Duodenal mucosa (tissue), 2 donors: Measurements from ENCODE around the gene EPB41.
A peak's percentile ranks its signal among the peaks of the same experiment; 100 is the strongest.
"Not testable (repeated sequence)": the region's sequence is repeated elsewhere in the genome, so short reads cannot be mapped to it uniquely, and the experiment has no call there.

Experiments
- H3K27ac ChIP-seq: one replicate; pipeline ENCODE4 v1.7.0; 2013; ENCODE audit warnings: low read depth, low read length
- H3K27me3 ChIP-seq, 2 donors: one replicate each; pipeline ENCODE4 v1.7.0; 2013; ENCODE audit warnings: low read length in 2 of 2, control low read depth in 1 of 2; ENCODE audit not compliant: insufficient read depth in 2 of 2, control insufficient read depth in 1 of 2
- H3K36me3 ChIP-seq, 2 donors: one replicate each; pipeline ENCODE4 v1.7.0; 2013; ENCODE audit warnings: low read length in 2 of 2, control low read depth in 1 of 2; ENCODE audit not compliant: insufficient read depth in 2 of 2, control insufficient read depth in 1 of 2
- H3K4me1 ChIP-seq, 2 donors: one replicate each; pipeline ENCODE4 v1.7.0; 2013; ENCODE audit warnings: low read length in 2 of 2, control low read depth in 1 of 2; ENCODE audit not compliant: insufficient read depth in 2 of 2, control insufficient read depth in 1 of 2
- H3K4me3 ChIP-seq, 2 donors: one replicate each; pipeline ENCODE4 v1.7.0; 2013; ENCODE audit warnings: low read length in 2 of 2, low read depth in 1 of 2
- H3K9ac ChIP-seq, 2 donors: one replicate each; pipeline ENCODE4 v1.7.0; 2013; ENCODE audit warnings: low read length in 2 of 2, low read depth in 1 of 2
- H3K9me3 ChIP-seq, 2 donors: one replicate each; pipeline ENCODE4 v1.7.0; 2013; ENCODE audit warnings: low read length in 2 of 2, control low read depth in 1 of 2; ENCODE audit not compliant: control insufficient read depth in 1 of 2

EPB41 gene

GRCh38 chr1:28914228-28915030 lies at the start of gene EPB41:
TSS of gene EPB41 (plus strand) at chr1:28914569. CDS start at chr1:28987438, 72,869 bp downstream.
- Histone ChIP-seq H3K27ac (no peak within 1 kb of the TSS), H3K9ac (peak within 1 kb of the TSS; percentile 21 to 66), H3K4me1 (peaks cover 7 to 16% of the 10 kb centered on the region in 2 donors), H3K36me3 (no peaks in the 10 kb centered on the region), H3K9me3 (no peaks in the 10 kb centered on the region), H3K4me3 (peak within 1 kb of the TSS; percentile 77 to 89), H3K27me3 (no peaks in the 10 kb centered on the region)

GRCh38 chr1:28864695-28865094 lies 49.7 kb upstream of the EPB41 start:
- H3K9me3 ChIP-seq: no peaks in the 10 kb centered on the region
- no peak overlapping the region for H3K4me3 ChIP-seq
- peaks cover 0 to 11% of the 10 kb centered on the region in 2 donors for H3K27me3 ChIP-seq
- no peak overlapping the region for H3K9ac ChIP-seq
- H3K27ac ChIP-seq: no peak overlapping the region
- no peaks in the 10 kb centered on the region for H3K36me3 ChIP-seq
- H3K4me1 ChIP-seq: peaks cover 7 to 14% of the 10 kb centered on the region in 2 donors

GRCh38 chr1:28865997-28866650 lies 48.2 kb upstream of the EPB41 start:
- Histone ChIP-seq H3K27me3 (peaks cover 0 to 11% of the 10 kb centered on the region in 2 donors), H3K9ac (no peak overlapping the region), H3K36me3 (no peaks in the 10 kb centered on the region), H3K27ac (no peak overlapping the region), H3K4me1 (peaks cover 3 to 4% of the 10 kb centered on the region in 2 donors), H3K9me3 (no peaks in the 10 kb centered on the region), H3K4me3 (no peak overlapping the region)

- Histone ChIP-seq H3K27ac (no peak overlapping the region), H3K4me3 (no peak overlapping the region), H3K27me3 (peaks cover 0 to 11% of the 10 kb centered on the region in 2 donors), H3K4me1 (peaks cover 10 to 11% of the 10 kb centered on the region in 2 donors), H3K9ac (no peak overlapping the region), H3K36me3 (no peaks in the 10 kb centered on the region), H3K9me3 (no peaks in the 10 kb centered on the region)
These were observed 46.5 kb upstream of the EPB41 start for GRCh38 chr1:28867850-28868249.

GRCh38 chr1:28869952-28870351 lies 44.4 kb upstream of the EPB41 start:
- no peak overlapping the region for H3K4me3 ChIP-seq
- H3K4me1 ChIP-seq: peaks cover 10 to 11% of the 10 kb centered on the region in 2 donors
- H3K27me3 ChIP-seq: peaks cover 0 to 6% of the 10 kb centered on the region in 2 donors
- no peaks in the 10 kb centered on the region for H3K9me3 ChIP-seq
- H3K27ac ChIP-seq: no peak overlapping the region
- H3K9ac ChIP-seq: no peak overlapping the region
- no peaks in the 10 kb centered on the region for H3K36me3 ChIP-seq

- Histone ChIP-seq H3K36me3 (no peaks in the 10 kb centered on the region), H3K27me3 (peaks cover 0 to 3% of the 10 kb centered on the region in 2 donors), H3K27ac (no peak overlapping the region), H3K4me1 (peaks cover 7% of the 10 kb centered on the region in 2 donors), H3K4me3 (no peak overlapping the region), H3K9me3 (no peaks in the 10 kb centered on the region), H3K9ac (no peak overlapping the region)
These were observed 42.6 kb upstream of the EPB41 start for GRCh38 chr1:28871631-28872401.

GRCh38 chr1:28875134-28875533 lies 39.2 kb upstream of the EPB41 start:
- not testable (repeated sequence) for H3K9me3 ChIP-seq, H3K27me3 ChIP-seq, H3K4me3 ChIP-seq, H3K36me3 ChIP-seq, H3K27ac ChIP-seq, H3K9ac ChIP-seq, H3K4me1 ChIP-seq

GRCh38 chr1:28877132-28877781 lies 37.1 kb upstream of the EPB41 start:
- Histone ChIP-seq H3K27me3 (no peaks in the 10 kb centered on the region), H3K9ac (no peak overlapping the region), H3K4me3 (no peak overlapping the region)

GRCh38 chr1:28878796-28879195 lies 35.6 kb upstream of the EPB41 start:
- Histone ChIP-seq H3K27me3 (no peaks in the 10 kb centered on the region), H3K27ac (no peak overlapping the region), H3K4me1 (peaks cover 0 to 8% of the 10 kb centered on the region in 2 donors), H3K9me3 (no peaks in the 10 kb centered on the region), H3K9ac (no peak overlapping the region), H3K4me3 (no peak overlapping the region), H3K36me3 (no peaks in the 10 kb centered on the region)

More at GRCh38 chr1:28877132-28877781, 37.1 kb upstream of the EPB41 start:
- Histone ChIP-seq H3K36me3 (no peaks in the 10 kb centered on the region), H3K9me3 (no peaks in the 10 kb centered on the region), H3K27ac (no peak overlapping the region), H3K4me1 (peaks cover under 1 to 6% of the 10 kb centered on the region in 2 donors)
